GM23338 (cell line): ENCODE results near the gene CAPN14. TPM values are rescaled to one million over a fixed set of nuclear protein-coding genes. Genes with fewer than 3 reads are reported as not detected.

ENCODE experiments used
- ATAC-seq: fragments of 200-7000 bp; cut with Tn5 transposase; 3 replicates; pipeline ENCODE4 v1.9.1; 2020
- DNase-seq: peaks from one replicate; pipeline ENCODE4 v3.0.0-alpha.2; 2015; ENCODE audit warnings: low spot score
- H2AFZ ChIP-seq: fragments of 200-600 bp; sonication (generic); 2 replicates; pipeline ENCODE4 v1.8.0; 2016; ENCODE audit warnings: antibody characterized with exemption, mild to moderate bottlenecking, moderate library complexity
- H3F3A ChIP-seq: fragments of 200-600 bp; sonication (generic); replicated peaks from 2 replicates; pipeline ENCODE4 v1.8.0; 2017; ENCODE audit warnings: antibody characterized with exemption, mixed run types, low read depth
- H3K27ac ChIP-seq: fragments of 200-600 bp; sonication (generic); 2 replicates; pipeline ENCODE4 v1.6.1; 2016; ENCODE audit warnings: low read depth
- H3K27me3 ChIP-seq: fragments of 200-600 bp; sonication (generic); 2 replicates; pipeline ENCODE4 v1.8.0; 2016; ENCODE audit warnings: mild to moderate bottlenecking, mixed run types, moderate library complexity; ENCODE audit not compliant: insufficient read depth
- H3K36me3 ChIP-seq: fragments of 200-600 bp; sonication (generic); 2 replicates; pipeline ENCODE4 v1.8.0; 2016; ENCODE audit warnings: mild to moderate bottlenecking; ENCODE audit not compliant: insufficient read depth
- H3K4me1 ChIP-seq: fragments of 200-600 bp; sonication (generic); 2 replicates; pipeline ENCODE4 v1.8.0; 2016; ENCODE audit warnings: mild to moderate bottlenecking, moderate library complexity; ENCODE audit not compliant: insufficient read depth
- H3K4me2 ChIP-seq: fragments of 200-600 bp; sonication (generic); 2 replicates; pipeline ENCODE4 v1.7.1; 2017; ENCODE audit warnings: mixed run types
- H3K4me3 ChIP-seq: fragments of 200-600 bp; sonication (generic); 2 replicates; pipeline ENCODE4 v1.6.1; 2016; ENCODE audit warnings: mixed run types
- H3K79me2 ChIP-seq: fragments of 200-600 bp; sonication (generic); replicated peaks from 2 replicates; pipeline ENCODE4 v1.8.0; 2017; ENCODE audit warnings: mild to moderate bottlenecking; ENCODE audit not compliant: insufficient read depth
- H3K9me2 ChIP-seq: fragments of 200-600 bp; sonication (generic); 2 replicates; pipeline ENCODE4 v1.8.0; 2017; ENCODE audit not compliant: insufficient read depth
- H4K20me1 ChIP-seq: fragments of 200-600 bp; sonication (generic); replicated peaks from 2 replicates; pipeline ENCODE4 v1.8.0; 2017; ENCODE audit warnings: mild to moderate bottlenecking; ENCODE audit not compliant: insufficient read depth
- H3K27ac Mint-ChIP-seq: 2 replicates; pipeline ENCODE4 v1.8.0; 2020; ENCODE audit warnings: inconsistent platforms, mild to moderate bottlenecking, moderate library complexity, mixed read lengths
- H3K27me3 Mint-ChIP-seq: 3 replicates; pipeline ENCODE4 v1.8.0; 2022; ENCODE audit warnings: low read depth, mild to moderate bottlenecking, moderate library complexity, mixed read lengths, inconsistent platforms; ENCODE audit not compliant: insufficient read depth, poor library complexity
- H3K36me3 Mint-ChIP-seq: 3 replicates; pipeline ENCODE4 v1.8.0; 2021; ENCODE audit warnings: low read depth, mild to moderate bottlenecking, inconsistent platforms, moderate library complexity, mixed read lengths
- H3K4me1 Mint-ChIP-seq: 3 replicates; pipeline ENCODE4 v1.8.0; 2020; ENCODE audit warnings: mild to moderate bottlenecking, inconsistent platforms, mixed read lengths
- H3K4me3 Mint-ChIP-seq: 3 replicates; pipeline ENCODE4 v1.8.0; 2021; ENCODE audit warnings: moderate library complexity, mild to moderate bottlenecking, inconsistent platforms, mixed read lengths
- H3K9me3 Mint-ChIP-seq: 3 replicates; pipeline ENCODE4 v1.8.0; 2020; ENCODE audit warnings: moderate library complexity, mild to moderate bottlenecking, inconsistent platforms, mixed read lengths
- CREB1 ChIP-seq: fragments of 250-450 bp; sonication (Bioruptor Pico); IDR thresholded peaks from 2 replicates; pipeline ENCODE4 v1.5.0; 2020; ENCODE audit warnings: low read depth, mild to moderate bottlenecking, moderate library complexity
- EZH2phosphoT487 ChIP-seq: fragments of 200-600 bp; sonication (generic); IDR thresholded peaks from one replicate; pipeline ENCODE4 v1.8.1; 2018; ENCODE audit warnings: antibody characterized with exemption; ENCODE audit not compliant: unreplicated experiment
- JUNB ChIP-seq: IDR thresholded peaks from one replicate; pipeline ENCODE4 v1.6.1; 2016; ENCODE audit warnings: antibody characterized with exemption; ENCODE audit not compliant: unreplicated experiment
- POLR2AphosphoS5 ChIP-seq: IDR thresholded peaks from 2 replicates; pipeline ENCODE4 v1.6.1; 2016; ENCODE audit warnings: antibody characterized with exemption, low read depth
- REST ChIP-seq: IDR thresholded peaks from one replicate; pipeline ENCODE4 v1.6.1; 2018; ENCODE audit warnings: antibody characterized with exemption; ENCODE audit not compliant: unreplicated experiment
- ZNF114 ChIP-seq: fragments of 250-450 bp; sonication (Bioruptor Pico); IDR thresholded peaks from 2 replicates; pipeline ENCODE4 v1.5.0; 2020; ENCODE audit warnings: mild to moderate bottlenecking, moderate library complexity
- polyA plus RNA-seq: library from polyadenylated mRNA; unstranded; fragments of >200 nt; fragmentation: Nextera tagmentation; extraction: Ambion mirVana; gene quantifications from 2 replicates; pipeline ENCODE4 v1.2.1, GENCODE V29; 2016
- total RNA-seq: library from RNA; depleted of rRNA; stranded (reverse); fragments of >200 nt; shearing (Covaris generic); gene quantifications from 2 replicates; pipeline ENCODE4 v1.2.3, GENCODE V29; 2014
- TF ChIP-seq, protein P1 (sequence below): fragments of 250-450 bp; sonication (Bioruptor Pico); IDR thresholded peaks from 2 replicates; pipeline ENCODE4 v1.5.0; 2020; ENCODE audit warnings: mild to moderate bottlenecking, moderate library complexity

Gene CAPN14
- total and polyA plus RNA-seq, 2 experiments from 2014 or later: 0.15 TPM; not detected in 1

- Histone ChIP-seq H4K20me1 (no peaks in the 10 kb centered on the region), H3K79me2 (no peaks in the 10 kb centered on the region), H3K9me2 (no peaks in the 10 kb centered on the region), H3K27ac (no peak overlapping the region), H3K4me1 (peaks cover 8% of the 10 kb centered on the region; the same call in 1 of the 2 replicates), H2AFZ (no peak overlapping the region), H3K27me3 (no peaks in the 10 kb centered on the region), H3F3A (no peaks in the 10 kb centered on the region), H3K4me2 (no peak overlapping the region), H3K4me3 (no peak overlapping the region), H3K36me3 (no peaks in the 10 kb centered on the region)
- H3K4me3 Mint-ChIP-seq: no peak overlapping the region
- no peaks in the 10 kb centered on the region for H3K36me3 Mint-ChIP-seq
- H3K27me3 Mint-ChIP-seq: no peaks in the 10 kb centered on the region
- ATAC-seq (no peak), DNase-seq (no peak)
- H3K27ac Mint-ChIP-seq: no peak overlapping the region
- H3K9me3 Mint-ChIP-seq: no peaks in the 10 kb centered on the region; the same call in 2 of the 3 replicates
- TF ChIP-seq CREB1 (no peak), ZNF114 (CRISPR knock-in tag) (no peak), JUNB (no peak), EZH2phosphoT487 (no peak), REST (no peak), POLR2AphosphoS5 (no peak)
- TF ChIP-seq, protein P1, sequence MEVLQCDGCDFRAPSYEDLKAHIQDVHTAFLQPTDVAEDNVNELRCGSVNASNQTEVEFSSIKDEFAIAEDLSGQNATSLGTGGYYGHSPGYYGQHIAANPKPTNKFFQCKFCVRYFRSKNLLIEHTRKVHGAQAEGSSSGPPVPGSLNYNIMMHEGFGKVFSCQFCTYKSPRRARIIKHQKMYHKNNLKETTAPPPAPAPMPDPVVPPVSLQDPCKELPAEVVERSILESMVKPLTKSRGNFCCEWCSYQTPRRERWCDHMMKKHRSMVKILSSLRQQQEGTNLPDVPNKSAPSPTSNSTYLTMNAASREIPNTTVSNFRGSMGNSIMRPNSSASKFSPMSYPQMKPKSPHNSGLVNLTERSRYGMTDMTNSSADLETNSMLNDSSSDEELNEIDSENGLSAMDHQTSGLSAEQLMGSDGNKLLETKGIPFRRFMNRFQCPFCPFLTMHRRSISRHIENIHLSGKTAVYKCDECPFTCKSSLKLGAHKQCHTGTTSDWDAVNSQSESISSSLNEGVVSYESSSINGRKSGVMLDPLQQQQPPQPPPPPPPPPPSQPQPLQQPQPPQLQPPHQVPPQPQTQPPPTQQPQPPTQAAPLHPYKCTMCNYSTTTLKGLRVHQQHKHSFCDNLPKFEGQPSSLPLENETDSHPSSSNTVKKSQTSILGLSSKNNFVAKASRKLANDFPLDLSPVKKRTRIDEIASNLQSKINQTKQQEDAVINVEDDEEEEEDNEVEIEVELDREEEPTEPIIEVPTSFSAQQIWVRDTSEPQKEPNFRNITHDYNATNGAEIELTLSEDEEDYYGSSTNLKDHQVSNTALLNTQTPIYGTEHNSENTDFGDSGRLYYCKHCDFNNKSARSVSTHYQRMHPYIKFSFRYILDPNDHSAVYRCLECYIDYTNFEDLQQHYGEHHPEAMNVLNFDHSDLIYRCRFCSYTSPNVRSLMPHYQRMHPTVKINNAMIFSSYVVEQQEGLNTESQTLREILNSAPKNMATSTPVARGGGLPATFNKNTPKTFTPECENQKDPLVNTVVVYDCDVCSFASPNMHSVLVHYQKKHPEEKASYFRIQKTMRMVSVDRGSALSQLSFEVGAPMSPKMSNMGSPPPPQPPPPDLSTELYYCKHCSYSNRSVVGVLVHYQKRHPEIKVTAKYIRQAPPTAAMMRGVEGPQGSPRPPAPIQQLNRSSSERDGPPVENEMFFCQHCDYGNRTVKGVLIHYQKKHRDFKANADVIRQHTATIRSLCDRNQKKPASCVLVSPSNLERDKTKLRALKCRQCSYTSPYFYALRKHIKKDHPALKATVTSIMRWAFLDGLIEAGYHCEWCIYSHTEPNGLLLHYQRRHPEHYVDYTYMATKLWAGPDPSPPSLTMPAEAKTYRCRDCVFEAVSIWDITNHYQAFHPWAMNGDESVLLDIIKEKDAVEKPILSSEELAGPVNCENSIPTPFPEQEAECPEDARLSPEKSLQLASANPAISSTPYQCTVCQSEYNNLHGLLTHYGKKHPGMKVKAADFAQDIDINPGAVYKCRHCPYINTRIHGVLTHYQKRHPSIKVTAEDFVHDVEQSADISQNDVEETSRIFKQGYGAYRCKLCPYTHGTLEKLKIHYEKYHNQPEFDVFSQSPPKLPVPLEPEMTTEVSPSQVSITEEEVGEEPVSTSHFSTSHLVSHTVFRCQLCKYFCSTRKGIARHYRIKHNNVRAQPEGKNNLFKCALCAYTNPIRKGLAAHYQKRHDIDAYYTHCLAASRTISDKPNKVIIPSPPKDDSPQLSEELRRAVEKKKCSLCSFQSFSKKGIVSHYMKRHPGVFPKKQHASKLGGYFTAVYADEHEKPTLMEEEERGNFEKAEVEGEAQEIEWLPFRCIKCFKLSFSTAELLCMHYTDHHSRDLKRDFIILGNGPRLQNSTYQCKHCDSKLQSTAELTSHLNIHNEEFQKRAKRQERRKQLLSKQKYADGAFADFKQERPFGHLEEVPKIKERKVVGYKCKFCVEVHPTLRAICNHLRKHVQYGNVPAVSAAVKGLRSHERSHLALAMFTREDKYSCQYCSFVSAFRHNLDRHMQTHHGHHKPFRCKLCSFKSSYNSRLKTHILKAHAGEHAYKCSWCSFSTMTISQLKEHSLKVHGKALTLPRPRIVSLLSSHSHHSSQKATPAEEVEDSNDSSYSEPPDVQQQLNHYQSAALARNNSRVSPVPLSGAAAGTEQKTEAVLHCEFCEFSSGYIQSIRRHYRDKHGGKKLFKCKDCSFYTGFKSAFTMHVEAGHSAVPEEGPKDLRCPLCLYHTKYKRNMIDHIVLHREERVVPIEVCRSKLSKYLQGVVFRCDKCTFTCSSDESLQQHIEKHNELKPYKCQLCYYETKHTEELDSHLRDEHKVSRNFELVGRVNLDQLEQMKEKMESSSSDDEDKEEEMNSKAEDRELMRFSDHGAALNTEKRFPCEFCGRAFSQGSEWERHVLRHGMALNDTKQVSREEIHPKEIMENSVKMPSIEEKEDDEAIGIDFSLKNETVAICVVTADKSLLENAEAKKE (CRISPR knock-in tag): no peak
- H3K4me1 Mint-ChIP-seq: peaks cover 8% of the 10 kb centered on the region; the same call in 2 of the 3 replicates
Measured at GRCh38 chr2:31205613-31206012, 11.7 kb downstream of the CAPN14 start.
